ENCODE data around the gene IL11. TPM values are rescaled to one million over a fixed set of nuclear protein-coding genes. Genes with fewer than 3 reads are reported as not detected.

The IL11 gene
- total and polyA plus RNA-seq, 8 donors, result 1.0 to 17.4 (median 1.3) TPM; not detected in 3

DNA sequence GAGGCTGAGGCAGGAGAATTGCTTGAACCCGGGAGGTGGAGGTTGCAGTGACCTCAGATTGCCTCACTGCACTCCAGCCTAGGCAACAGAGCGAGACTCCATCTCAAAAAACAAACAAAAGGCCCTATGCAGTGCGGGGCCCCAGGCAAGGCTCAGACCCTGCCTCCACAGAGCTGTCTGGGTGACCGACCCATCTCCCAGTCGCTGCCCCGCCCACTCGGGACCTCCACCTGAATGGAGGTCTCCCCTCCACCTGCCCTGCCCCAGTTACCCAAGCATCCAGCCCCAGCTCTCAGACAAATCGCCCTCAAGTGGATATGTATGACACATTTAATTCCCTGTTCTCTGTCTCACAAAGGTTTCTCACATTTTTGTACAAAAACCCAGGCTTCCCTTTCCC, 5.0 kb downstream of the IL11 start:
- TF ChIP-seq POLR2A (IDR thresholded peaks at IDR 0.05) (no peak), EP300 (IDR thresholded peaks at IDR 0.05) (no peak), POLR2AphosphoS5 (IDR thresholded peaks at IDR 0.05) (no peak)
- TF ChIP-seq, protein P1, sequence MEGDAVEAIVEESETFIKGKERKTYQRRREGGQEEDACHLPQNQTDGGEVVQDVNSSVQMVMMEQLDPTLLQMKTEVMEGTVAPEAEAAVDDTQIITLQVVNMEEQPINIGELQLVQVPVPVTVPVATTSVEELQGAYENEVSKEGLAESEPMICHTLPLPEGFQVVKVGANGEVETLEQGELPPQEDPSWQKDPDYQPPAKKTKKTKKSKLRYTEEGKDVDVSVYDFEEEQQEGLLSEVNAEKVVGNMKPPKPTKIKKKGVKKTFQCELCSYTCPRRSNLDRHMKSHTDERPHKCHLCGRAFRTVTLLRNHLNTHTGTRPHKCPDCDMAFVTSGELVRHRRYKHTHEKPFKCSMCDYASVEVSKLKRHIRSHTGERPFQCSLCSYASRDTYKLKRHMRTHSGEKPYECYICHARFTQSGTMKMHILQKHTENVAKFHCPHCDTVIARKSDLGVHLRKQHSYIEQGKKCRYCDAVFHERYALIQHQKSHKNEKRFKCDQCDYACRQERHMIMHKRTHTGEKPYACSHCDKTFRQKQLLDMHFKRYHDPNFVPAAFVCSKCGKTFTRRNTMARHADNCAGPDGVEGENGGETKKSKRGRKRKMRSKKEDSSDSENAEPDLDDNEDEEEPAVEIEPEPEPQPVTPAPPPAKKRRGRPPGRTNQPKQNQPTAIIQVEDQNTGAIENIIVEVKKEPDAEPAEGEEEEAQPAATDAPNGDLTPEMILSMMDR (IDR thresholded peaks at IDR 0.05), result no peak
- no peak for DNase-seq
- peaks cover 14 to 18% (median 17%) of the 10 kb centered on the region in 4 donors for H3K4me1 ChIP-seq
- no peaks in the 10 kb centered on the region for H3K36me3 ChIP-seq
- no peaks in the 10 kb centered on the region for H3K9me3 ChIP-seq
- no peak overlapping the region for H3K4me3 ChIP-seq
- intact Hi-C loops (cut with DNase I; ENCODE audit: low total_unique reads), result no loop called here
- H3K27ac ChIP-seq, result no peak overlapping the region
- WGBS, 5 donors, result 74 to 79% (median 76%) methylated on average over 8 of the region's 8 CpGs
- H3K27me3 ChIP-seq, result peaks cover 16 to 76% (median 28%) of the 10 kb centered on the region in 3 donors

DNA sequence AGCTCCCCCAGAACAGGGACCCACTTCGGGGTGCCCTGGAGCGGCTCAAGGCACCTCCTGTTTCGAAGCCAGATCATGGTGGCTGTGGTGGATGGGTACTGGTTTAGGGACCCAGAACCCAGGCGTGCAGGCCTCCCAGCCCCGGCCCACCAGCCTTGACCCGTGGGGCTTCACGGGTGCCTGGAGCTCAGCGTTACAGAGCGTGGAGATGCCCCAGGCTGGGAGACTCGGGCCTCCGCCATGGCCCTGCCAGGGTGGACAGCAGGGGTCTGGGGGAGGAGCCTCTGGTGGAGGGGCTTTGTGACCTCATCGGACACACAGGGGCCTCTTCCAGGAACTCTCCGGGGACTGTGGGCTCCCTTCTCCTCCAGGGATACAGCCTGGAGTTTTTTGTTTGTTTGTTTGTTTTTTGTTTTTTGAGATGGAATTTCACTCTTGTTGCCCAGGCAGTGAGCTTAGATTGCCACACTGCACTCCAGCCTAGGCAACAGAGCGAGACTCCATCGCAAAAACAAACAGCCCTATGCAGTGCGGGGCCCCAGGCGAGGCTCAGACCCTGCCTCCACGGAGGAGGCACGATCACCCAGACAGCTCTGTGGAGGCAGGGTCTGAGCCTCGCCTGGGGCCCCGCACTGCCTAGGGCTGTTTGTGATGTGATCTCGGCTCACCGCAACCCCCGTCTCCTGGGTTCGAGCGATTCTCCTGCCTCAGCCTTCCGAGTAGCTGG, 7.1 kb downstream of the IL11 start, which contains the start of gene GARIN5B:
Gene GARIN5B, minus strand, starts transcription at position 271 of the 727 bp plus-strand sequence. Its CDS starts 194 bp downstream, at position 77.
- intact Hi-C loops (cut with DNase I; ENCODE audit: low total_unique reads), result no loop called here
- Histone ChIP-seq H3K36me3 (no peaks in the 10 kb centered on the region), H3K4me3 (no peak within 1 kb of the TSS), H3K9me3 (no peaks in the 10 kb centered on the region), H3K27ac (no peak within 1 kb of the TSS), H3K27me3 (peaks cover 4 to 55% (median 7%) of the 10 kb centered on the region in 3 donors), H3K4me1 (no peaks in the 10 kb centered on the region)
- DNase-seq, result no peak
- TF ChIP-seq, protein P1 (IDR thresholded peaks at IDR 0.05), result no peak
- TF ChIP-seq POLR2AphosphoS5 (IDR thresholded peaks at IDR 0.05) (no peak), EP300 (IDR thresholded peaks at IDR 0.05) (no peak), POLR2A (IDR thresholded peaks at IDR 0.05) (no peak)
- WGBS, 5 donors, result 71 to 82% (median 81%) methylated on average over 15 to 27 of the region's 27 CpGs

DNA sequence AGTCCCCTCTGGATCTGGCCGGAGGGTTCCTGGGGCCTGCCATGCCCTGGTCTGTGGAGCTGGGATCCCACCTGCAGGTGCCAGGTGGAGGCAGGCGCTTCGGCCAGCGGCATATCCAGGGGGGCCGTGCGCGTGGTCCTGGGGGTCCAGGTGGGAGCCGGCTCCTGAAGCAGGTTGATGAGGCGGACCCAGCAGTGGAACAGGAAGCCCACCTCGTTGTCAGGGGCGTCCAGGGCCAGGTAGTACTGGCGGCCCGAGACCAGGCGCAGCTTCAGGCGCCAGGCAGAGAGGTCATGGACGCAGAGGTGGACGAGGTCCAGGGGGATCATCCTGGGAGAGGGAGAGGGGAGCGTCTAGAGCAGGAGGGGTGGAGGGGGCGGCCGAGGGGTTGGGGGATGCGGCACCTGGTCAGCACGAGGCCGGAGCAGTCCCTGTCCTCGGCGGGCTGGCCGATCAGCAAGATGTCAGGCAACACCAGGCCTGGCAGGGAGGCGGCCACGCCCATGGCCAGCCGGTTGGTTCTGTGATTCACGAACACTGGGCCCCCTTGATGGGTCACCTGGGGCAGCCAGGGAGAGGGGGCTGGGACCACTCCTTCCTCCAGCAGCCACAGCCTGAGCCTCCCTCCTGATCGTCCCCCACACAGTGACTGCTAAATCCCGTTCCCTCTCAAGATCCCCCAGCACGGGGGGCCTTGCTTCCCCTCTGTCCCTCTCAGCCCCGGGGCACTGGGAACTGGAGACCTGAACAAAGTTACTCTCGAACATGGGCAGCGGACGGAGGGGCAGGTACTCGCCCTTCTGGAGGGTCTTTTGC, 7.9 kb downstream of the IL11 start:
- Histone ChIP-seq H3K9me3 (no peaks in the 10 kb centered on the region), H3K36me3 (no peaks in the 10 kb centered on the region), H3K27ac (no peak overlapping the region), H3K27me3 (peaks cover 0 to 50% (median 2%) of the 10 kb centered on the region in 3 donors), H3K4me1 (no peaks in the 10 kb centered on the region), H3K4me3 (no peak overlapping the region)
- intact Hi-C loops (cut with DNase I; ENCODE audit: low total_unique reads), result no loop called here
- no peak for DNase-seq
- WGBS, 5 donors, result 62 to 71% (median 64%) methylated on average over 31 to 38 of the region's 38 CpGs
- TF ChIP-seq EP300 (IDR thresholded peaks at IDR 0.05) (no peak), POLR2A (IDR thresholded peaks at IDR 0.05) (no peak), POLR2AphosphoS5 (IDR thresholded peaks at IDR 0.05) (no peak)
- TF ChIP-seq, protein P1 (IDR thresholded peaks at IDR 0.05), result no peak

DNA sequence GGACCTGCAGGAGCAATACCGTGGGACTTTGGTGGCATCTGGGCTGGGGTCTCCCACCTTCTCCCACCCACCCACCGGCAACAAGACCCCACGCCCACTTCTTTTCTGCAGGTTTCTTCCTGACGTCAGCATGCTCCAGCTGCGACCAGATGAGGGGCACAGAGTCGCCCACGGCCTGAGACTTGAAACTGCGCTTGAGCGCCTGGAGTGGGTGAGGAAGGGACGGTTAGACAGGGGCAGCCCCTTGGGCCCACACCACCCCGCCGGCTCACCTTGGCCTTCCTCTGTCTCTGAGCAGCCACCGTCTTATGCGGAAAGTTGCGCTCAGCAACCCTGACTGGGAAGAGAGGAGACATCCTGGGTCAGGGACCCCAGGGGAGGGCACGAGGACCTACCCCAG, 9.4 kb downstream of the IL11 start:
- Histone ChIP-seq H3K27me3 (peaks cover 0 to 52% (median 7%) of the 10 kb centered on the region in 3 donors), H3K9me3 (no peaks in the 10 kb centered on the region), H3K4me1 (no peaks in the 10 kb centered on the region), H3K4me3 (no peak overlapping the region), H3K27ac (no peak overlapping the region), H3K36me3 (no peaks in the 10 kb centered on the region)
- no peak for DNase-seq
- WGBS, 5 donors, result 88 to 93% (median 90%) methylated on average over 14 to 16 of the region's 16 CpGs
- intact Hi-C loops (cut with DNase I; ENCODE audit: low total_unique reads), result no loop called here
- TF ChIP-seq POLR2A (IDR thresholded peaks at IDR 0.05) (no peak), EP300 (IDR thresholded peaks at IDR 0.05) (no peak), POLR2AphosphoS5 (IDR thresholded peaks at IDR 0.05) (no peak)
- TF ChIP-seq, protein P1 (IDR thresholded peaks at IDR 0.05), result no peak

Measured in stomach (tissue), 9 donors.